Putamen (tissue), 1 donor: Measurements from ENCODE around the gene PRSS8.
A peak's percentile ranks its signal among the peaks of the same experiment; 100 is the strongest.
"Not testable (repeated sequence)": the region's sequence is repeated elsewhere in the genome, so short reads cannot be mapped to it uniquely, and the experiment has no call there.

Source experiments
- DNase-seq: peaks from one replicate; pipeline ENCODE4 v3.0.0-alpha.2; 2016; ENCODE audit warnings: low spot score

The PRSS8 gene

DNA sequence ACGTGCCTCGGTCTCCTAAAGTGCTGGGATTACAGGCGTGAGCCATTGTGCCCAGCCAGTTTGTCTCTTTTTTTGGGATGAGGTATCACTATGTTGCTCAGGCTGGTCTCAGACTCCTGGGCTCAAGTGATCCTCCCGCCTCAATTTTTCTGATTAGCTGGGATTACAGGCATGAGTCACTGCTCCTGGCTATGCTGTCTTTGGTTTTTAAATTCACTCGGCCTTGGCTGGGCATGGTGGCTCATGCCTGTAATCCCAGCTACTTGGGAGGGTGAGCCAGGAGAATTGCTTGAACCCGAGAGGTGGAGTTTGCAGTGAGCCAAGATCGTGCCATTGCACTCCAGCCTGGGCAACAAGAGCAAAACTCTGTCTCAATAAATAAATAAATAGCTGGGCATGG is 8.9 kb upstream of the PRSS8 start:
- DNase-seq, result not testable (repeated sequence)

DNA sequence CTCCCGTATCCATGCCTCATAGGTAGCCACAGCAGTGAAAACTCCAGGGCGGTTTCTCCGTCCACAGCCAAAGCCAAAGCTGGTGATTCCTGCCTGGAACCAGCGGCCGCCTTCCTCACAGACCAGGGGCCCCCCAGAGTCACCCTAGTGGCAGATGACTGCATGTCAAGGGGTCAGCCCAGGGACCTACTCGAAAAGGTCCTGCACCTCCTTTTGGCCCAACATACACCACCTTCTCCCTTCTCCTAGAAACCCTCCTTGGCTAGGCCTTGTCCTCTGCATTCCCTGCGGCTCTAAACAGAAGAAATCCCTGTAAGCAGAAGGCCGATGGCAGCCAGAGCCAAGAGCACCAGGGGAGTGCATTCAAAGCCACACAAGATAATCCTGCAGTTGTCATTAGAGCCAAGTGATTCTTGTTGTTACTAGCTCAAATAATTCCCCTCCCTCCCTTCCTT is 8.2 kb upstream of the PRSS8 start:
- DNase-seq, result no peak

DNA sequence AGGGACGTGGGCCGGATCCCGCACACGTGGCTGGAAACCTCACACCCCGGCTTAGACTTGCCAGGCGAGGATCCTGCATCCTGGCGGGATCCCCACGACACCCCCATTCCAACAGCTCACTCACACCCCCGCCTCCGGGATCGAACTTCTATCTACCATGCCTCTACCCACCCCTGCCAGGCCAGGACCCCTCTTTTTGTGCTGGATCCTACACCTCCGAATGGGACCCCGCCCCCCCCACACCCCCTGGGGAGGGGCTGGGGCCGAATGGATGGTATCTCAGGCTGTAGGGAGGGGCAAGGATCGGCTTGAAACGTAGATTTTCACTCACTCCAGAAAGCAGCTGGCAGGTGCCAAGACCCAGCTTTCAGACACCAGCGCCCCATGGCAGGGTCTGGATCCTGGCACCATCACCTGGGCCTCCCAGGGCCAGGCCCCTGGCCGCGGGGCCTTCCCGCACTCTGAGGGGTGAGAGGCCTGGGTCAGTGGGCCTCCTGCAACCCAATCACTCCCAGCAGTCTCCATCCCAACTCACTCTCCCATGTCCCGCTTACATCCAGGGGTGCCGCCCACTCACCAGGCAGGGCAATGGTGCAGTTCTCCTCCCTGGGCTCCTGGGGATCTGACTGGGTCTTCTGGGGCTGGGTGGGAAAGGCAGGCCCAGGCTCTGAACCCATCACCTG is 7.6 kb upstream of the PRSS8 start:
- no peak for DNase-seq

DNA sequence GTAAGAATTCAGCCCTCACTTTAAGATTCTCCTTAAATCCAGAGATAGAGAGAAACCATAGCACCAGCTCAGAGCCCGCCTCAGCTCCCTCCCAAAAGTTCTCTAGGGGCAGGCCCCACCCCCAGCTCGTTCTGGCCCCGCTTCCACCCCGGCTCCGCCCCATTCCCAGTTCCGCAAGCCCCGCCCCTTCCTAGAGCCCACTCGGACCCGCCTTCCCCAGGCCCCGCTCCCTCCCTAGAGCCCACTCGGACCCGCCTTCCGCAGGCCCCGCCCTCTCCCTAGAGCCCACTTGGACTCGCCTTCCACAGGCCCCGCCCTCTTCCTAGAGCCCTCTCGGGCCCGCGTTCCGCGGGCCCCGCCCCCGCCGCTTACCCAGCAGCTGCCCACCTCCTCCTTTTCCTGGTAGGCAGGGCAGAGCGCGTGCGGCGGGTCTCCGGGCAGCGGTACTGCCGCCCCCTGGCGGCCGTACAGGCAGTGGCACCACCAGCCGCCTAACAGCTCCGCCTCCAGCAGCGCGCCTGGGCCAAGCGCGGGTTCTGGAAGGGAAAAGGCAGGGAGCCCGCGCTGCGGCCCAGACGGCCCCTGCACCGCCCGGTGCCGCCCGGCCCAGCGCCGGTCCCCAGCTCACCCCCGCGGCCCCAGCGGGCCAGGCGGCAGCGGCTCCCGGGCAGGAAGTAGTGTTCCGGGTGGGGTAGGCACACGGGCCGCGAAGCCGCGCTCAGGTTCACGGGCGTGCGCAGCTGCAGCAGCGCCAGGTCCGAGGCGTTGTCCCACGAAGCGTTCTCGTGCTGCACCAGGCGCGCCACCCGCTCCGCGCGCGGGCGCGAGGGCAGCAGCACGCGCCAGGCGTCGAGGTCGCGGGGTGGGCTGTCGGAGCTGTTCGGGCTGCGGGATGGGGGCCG is 6.8 kb upstream of the PRSS8 start:
- DNase-seq, result peak; percentile 97

DNA sequence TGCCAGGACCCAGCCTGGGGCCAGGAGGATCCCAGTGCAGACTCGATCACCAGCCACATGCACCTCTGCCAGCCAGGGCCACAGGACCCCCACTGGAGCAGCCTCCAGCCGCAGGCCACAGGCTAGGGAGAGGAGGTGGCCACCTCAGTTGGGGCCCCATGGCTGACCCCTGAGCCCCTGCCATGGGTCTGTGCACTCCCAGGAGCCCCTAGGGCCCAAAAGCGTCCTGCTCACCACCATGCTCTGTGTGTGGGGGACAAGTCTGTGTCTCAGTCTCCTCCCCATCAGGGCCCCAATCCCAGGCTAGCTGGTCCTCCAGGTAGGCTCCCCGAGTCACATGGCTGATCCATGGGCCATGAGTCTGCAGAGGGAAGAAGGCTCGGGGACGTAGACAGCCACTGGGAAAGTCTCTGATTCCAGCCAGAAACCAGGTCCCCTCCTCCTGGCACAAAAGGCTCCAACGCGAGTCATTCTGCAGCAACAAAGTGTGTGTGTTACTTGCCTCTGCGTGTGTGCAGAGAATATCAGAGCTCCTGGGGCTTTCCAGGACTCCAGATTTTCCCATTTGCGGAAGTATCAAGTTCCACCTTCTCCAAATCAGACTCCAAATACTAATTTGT is 6.1 kb upstream of the PRSS8 start:
- no peak for DNase-seq

DNA sequence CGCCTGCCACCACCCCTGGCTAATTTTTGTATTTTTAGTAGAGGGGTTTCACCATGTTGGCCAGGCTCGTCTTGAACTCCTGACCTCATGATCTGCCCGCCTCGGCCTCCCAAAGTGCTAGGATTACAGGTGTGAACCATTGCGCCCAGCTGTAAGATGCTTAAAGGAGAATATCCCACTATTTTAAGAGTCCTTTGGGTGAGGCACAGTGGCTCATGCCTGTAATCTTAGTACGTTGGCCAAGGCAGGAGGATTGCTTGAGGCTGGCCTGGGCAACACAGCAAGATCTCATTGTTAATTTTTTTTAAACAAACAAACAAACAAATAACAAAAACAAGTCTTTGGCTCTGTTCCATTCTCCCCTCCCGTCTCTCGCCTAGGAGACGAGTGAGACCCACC is 5.5 kb upstream of the PRSS8 start:
- DNase-seq, result not testable (repeated sequence)

DNA sequence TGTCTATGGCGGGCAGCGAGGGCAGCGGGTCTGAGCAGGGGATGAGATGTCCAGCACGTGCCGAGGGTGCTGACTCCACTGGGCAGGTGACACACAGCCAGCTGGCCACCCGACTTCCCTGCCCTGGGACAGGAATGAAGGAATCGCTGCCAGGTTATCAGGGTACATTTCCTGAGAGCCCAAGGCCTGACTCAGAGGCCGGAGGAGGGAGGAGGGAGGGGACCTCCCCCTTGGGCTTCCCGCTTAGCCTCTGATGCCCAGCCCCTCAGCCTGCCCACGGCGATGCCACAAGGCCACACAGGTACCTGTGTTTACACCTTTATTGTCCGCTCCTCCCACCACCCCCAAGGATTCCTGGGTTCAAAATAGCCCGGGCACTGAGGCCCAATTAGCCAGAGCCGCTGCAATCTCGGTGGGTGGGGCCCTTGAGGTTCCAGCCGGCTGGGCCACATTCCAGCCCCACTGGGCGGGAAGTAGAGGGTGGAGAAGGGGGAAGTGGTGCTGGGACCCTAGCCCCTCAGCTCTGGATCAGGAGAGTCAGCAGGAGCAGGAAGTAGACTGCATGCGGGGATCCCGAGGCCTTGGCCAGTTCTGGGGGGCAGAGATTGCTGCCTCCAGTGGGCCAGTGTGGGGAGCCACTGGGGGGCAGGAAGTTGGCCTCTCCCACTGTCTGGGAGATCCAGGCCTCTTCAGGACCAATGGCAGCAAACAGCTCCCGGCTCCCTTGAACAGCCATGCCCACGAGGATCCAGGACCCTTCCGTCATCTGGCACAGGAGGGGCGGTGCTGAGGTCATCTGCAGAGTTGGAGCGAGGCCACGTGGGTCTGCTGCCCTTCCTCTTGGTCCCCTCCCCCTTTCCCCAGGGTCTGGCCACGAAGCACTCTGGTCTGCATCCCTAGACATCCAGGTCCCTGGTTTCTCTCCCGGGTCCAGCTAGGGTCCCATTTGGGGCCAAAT is 3.4 kb upstream of the PRSS8 start:
- DNase-seq, result no peak

DNA sequence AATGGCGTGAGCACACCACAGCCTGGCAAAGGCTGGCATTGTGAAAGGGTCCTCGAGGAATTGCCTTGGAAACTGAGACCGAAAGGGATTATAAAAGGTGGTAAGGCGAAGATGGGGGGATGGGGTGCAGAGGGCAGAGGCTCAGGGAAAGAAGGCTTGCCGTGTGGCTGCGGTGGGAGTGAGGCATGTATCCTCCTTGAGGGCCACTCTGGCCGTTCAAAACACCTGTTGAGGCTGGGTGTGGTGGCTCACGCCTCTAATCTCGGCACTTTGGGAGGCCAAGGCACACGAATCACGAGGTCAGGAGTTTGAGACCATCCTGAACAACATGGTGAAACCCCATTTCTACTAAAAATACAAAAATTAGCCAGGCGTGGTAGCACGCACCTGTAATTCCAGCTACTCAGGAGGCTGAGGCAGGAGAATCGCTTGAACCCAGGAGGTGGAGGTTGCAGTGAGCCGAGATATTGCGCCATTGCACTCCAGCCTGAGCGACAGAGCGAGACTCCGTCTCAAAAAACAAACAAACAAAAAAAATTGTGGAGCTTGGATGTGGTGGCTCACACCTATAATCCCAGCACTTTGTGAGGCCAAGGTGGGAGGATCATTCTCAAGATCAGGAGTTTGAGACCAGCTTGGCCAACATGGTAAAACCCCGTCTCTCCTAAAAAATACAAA is 1.4 kb upstream of the PRSS8 start:
- not testable (repeated sequence) for DNase-seq

DNA sequence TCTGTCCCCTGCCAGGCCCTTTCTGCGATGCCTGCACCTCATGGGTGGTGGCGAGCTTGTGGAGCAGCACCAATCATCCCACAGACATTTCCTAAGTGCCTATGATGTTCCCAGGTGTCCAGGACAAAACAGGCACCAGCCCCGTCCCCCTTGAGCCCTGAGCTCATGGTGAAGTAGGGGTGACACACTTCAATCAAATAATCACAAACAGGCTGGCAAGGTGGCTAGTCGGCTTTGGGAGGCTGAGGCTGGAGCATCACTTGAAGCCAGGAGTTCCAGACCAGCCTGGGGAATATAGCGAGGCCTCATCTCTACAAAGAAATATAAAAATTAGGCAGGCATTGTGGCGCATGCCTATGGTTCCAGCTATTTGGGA is 748 bp upstream of the PRSS8 start:
- no peak for DNase-seq

DNA sequence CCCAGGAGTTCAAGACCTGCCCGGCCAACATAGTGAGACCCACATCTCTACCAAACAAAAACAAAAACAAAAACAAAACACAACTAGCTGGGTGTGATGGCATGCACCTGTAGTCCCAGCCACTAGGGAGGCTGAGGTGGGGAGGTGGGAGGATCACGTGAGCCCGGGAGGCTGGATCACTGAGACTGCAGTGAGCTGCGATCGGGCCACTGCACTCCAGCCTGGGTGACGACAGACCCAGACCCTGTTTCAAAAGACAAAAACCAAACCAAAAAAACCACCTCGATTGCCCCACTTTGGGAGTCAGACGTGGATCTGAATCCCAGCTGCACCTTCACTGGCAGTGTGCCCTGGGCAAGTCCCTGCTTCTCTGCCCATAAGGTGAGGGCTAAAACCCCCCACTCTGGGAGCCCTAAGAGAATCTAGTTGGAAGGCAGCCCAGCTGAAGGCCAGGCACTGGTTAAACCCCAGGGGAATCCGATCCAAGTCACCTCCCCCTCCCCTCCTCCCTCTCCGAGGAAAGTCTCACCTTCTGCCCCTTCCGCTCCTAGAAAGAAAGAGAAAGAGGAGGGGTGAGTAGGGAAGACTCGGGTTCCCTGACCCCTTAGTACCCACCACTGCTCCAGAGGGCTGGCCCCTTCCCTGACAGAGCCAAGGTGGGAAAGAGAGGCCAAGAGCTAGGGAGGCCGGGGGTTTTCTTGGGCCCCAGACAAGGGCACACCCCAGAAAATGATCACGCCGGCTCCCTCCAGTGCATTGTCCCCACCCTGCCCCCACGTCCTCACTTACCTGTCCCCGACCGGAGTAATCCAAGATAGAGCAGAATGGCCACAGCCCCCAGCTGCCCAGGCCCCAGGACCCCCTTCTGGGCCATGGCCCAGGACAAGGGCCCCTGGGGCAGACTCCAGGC is 647 bp downstream of the PRSS8 start:
- no peak for DNase-seq

DNA sequence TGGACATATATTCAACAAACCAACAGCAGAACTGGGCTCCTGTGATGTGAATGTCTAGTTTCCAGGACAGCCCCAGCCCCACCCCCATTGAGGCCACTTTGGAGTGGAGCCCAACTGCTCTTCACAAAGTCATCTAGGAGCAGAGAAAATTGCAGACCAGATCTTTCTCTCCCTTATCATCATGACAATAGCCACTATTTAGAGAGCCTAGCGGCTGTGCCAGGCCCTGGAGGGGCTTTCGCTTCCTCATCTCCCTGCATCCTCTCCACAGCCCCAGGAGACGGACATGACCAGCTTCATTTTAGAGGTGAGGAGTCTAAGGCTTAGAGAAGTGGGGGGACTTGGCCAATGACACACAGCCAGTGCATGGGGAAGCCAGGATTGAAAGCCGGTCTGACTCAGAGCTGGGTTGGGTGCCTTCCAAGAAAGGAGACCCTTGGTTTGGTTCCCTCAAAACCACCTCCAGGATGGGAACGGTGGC is 1.4 kb downstream of the PRSS8 start:
- DNase-seq, result no peak

DNA sequence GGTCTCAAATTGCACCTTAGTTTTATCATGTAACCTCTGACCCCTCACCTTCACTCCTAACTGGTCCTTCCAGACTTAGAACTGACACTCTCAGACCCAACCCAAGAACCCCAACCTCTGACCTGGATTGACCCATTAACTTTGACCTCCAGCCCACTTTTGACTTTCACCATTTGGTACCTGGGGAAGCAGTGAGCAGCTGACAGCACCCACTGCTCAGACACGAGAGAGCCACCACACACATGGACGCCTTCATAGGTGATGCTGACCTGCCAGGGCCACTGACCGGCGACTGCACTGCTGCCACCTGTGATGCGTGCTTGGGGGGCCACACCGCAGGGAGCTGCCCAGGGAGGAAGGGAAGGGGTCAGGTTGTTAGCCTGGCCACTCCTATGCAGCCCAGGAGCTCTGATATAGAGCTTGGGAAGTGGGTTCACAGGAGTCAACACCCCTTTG is 2.5 kb downstream of the PRSS8 start:
- DNase-seq, result no peak

DNA sequence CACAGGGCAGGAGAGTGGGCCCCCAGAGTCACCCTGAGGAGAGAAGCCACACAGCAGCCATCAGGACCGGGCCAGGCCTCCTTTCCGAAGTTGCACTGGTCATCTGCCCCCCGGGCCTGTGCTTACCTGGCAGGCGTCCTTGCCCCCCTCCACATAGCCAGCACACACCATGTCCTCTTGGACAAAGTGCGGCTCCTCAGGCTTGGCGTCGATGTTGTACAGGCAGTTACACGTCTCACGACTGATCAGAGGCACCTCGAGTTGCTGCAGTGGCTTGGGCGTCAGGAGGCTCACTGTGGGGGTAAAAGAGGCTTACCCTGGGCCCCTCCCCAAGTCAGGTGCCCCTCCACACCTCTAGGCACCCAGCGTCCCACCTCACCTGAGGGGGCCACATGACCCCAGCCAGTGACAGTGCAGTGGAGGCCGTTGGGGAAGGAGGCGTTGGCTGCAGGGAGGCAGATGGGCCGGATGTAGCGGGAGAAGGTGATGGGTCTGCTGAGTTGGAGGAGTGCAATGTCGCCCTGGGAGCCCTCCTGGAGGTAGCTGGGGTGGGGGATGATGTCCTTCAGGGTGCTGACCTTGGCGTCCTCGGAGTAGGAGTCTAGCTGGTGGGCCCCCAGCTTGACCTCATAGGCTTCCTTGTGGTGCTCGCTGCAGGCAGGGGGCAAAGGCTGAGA is 3.1 kb downstream of the PRSS8 start:
- no peak for DNase-seq

DNA sequence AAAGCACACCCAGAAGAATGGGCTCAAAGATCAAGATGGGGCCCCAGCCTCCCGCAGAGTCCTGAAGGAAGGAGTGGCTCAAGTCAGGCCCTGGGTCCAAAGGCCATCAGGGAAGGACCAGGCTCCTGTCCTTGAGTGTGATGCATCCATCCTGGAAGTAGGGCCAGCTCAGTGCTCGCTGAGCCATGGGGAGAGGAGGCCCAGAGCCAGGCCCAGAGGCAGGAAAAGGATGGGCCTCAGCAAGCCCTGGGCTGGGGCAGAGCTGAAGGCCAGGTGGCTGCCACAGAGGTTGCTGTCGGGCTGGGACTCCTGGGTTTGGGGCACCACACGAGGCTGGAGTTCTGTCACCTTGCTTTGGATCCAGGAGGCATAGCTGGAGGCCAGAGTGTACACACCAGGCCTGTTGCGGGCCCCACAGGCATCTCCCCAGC is 3.7 kb downstream of the PRSS8 start:
- no peak for DNase-seq

DNA sequence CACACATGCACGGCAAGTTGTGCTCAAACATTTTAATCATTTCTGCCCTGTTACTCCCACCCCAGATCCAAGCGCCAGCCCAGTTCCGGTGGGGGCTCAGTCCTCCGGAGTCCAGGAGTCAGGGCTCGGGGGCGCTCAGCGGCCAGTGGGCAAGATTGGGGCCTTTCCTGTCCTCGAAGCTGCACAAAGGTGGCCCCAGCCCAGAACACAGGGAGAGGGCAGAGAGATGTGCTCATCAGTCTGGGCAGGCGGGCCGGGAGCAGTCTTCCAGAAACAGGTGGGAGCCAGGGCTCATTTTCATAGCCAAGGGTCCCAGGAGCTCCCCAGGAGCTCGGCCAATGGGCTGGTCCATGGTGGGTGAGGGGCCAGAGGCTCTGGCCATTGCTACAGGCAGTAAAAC is 4.1 kb downstream of the PRSS8 start:
- DNase-seq, result no peak

DNA sequence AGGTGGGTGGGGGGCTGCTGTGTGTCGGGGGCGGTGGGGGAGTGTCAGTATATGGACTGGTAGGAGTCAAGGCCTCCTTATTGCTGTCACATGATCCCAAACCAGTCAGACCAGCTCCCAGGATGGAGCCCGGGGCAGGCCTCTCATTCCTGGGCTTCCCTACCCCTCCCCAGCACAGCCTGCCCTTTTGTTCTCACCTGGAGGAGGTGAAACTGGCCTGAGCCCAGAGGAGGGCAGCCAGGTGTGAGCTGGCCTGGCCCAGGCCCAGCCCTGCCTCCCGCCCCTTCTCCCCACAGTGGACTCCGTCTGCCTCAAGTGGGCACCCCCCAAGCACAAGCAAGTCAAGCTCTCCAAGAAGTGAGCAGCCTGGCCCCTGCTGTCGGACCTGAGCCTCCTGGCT is 4.6 kb downstream of the PRSS8 start:
- DNase-seq, result no peak

DNA sequence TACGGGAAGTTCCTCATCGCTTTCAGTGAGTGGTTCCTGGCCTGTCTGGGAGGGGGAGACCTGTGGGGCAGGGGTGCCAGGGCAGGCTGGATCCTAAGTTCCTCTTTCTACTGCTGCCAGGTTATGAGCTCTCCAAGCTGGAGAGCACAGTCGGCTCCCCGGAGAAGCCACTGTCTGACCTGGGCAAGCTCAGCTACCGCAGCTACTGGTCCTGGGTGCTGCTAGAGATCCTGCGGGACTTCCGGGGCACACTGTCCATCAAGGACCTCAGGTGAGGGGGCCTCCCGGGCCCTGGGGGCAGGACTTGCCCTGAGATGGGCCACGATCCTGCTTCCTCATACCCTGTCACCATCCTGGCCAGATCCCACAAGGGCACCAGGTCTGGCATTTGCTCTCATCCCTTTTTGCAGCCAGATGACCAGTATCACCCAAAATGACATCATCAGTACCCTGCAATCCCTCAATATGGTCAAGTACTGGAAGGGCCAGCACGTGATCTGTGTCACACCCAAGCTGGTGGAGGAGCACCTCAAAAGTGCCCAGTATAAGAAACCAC is 5.1 kb downstream of the PRSS8 start:
- DNase-seq, result no peak

DNA sequence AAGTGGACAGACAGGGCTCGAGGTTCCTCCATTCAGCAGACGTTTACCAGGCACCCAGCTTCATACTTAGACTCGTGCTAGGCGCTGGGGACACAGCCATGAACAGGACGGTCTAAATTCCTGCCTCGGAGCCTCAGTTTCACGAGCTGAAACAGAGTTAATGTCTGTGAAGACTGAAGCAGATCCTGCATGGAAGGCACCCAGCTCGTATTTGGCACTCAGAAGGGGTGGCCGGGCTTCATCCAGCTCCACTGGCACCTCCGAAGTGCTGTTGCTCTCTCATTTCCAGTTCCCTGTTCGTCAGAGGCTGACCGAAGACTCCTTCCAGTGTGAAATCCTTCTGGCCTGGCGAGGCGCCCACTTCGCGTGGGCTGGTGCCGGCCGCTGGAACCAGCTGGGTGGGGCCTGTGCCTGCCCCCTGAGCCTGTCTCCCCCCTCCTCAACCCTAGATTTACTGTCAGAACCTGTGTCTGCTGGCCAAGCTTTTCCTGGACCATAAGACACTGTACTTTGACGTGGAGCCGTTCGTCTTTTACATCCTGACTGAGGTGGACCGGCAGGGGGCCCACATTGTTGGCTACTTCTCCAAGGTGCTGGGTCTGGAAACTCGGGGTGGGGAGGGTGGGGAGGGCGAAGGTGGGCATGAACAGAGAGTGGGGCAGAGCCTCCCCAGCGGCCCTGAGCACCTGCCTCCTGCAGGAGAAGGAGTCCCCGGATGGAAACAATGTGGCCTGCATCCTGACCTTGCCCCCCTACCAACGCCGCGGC is 5.8 kb downstream of the PRSS8 start:
- DNase-seq, result no peak
